ACC112 (cell line): ENCODE results near the gene WIPF3.

Source experiments
- H2AFZ ChIP-seq: fragments of 200-600 bp; sonication (generic); one replicate; pipeline ENCODE4 v1.6.0; 2017; ENCODE audit warnings: antibody characterized with exemption, low read length; ENCODE audit not compliant: unreplicated experiment
- H3K27ac ChIP-seq: fragments of 200-600 bp; sonication (generic); 2 replicates; pipeline ENCODE4 v1.5.1; 2014; ENCODE audit warnings: low read depth, mild to moderate bottlenecking, antibody characterized with exemption, low read length, moderate library complexity
- H3K27me3 ChIP-seq: fragments of 200-600 bp; sonication (generic); 2 replicates; pipeline ENCODE4 v1.6.1; 2014; ENCODE audit warnings: mild to moderate bottlenecking, antibody characterized with exemption, low read length, moderate library complexity, mixed read lengths; ENCODE audit not compliant: insufficient read depth
- H3K36me3 ChIP-seq: fragments of 200-600 bp; sonication (generic); 2 replicates; pipeline ENCODE4 v1.6.1; 2016; ENCODE audit warnings: mild to moderate bottlenecking, antibody characterized with exemption, low read length, moderate library complexity, mixed read lengths; ENCODE audit not compliant: insufficient read depth
- H3K4me1 ChIP-seq: fragments of 200-600 bp; sonication (generic); one replicate; pipeline ENCODE4 v1.6.1; 2016; ENCODE audit warnings: low read length, mixed read lengths; ENCODE audit not compliant: insufficient read depth, unreplicated experiment, control insufficient read depth
- H3K4me3 ChIP-seq: fragments of 200-600 bp; sonication (generic); 2 replicates; pipeline ENCODE4 v1.5.1; 2014; ENCODE audit warnings: mild to moderate bottlenecking, low read depth, low read length
- H3K79me2 ChIP-seq: fragments of 200-600 bp; sonication (generic); one replicate; pipeline ENCODE4 v1.6.0; 2016; ENCODE audit warnings: low read length; ENCODE audit not compliant: control insufficient read depth, unreplicated experiment, insufficient read depth

The WIPF3 gene

GRCh38 chr7:29965030-29965429 is 158.7 kb downstream of the WIPF3 start:
- no peak overlapping the region for H3K27ac ChIP-seq
- H3K36me3 ChIP-seq, result peaks cover 20% of the 10 kb centered on the region
- H3K79me2 ChIP-seq, result peaks cover 23% of the 10 kb centered on the region
- no peak overlapping the region for H3K4me3 ChIP-seq
- H3K4me1 ChIP-seq, result peaks cover 1% of the 10 kb centered on the region
- H2AFZ ChIP-seq, result no peak overlapping the region
- no peaks in the 10 kb centered on the region for H3K27me3 ChIP-seq
